Uterus (tissue), 4 donors: Measurements from ENCODE around the gene JPH2. TPM values are rescaled to one million over a fixed set of nuclear protein-coding genes. Genes with fewer than 3 reads are reported as not detected.

Source experiments
- DNase-seq, 2 donors: peaks; one replicate each; pipeline ENCODE4 v3.0.0-alpha.2; 2019 to 2020
- H3K27ac ChIP-seq, 2 donors: fragments of 200-600 bp; sonication (generic); 1 replicate in 1 of 2; 2 replicates in 1 of 2; pipeline ENCODE4 v1.5.1; 2016 to 2018
- H3K27me3 ChIP-seq, 2 donors: fragments of 200-600 bp; sonication (generic); one replicate each; pipeline ENCODE4 v1.5.1; 2018 to 2019; ENCODE audit warnings: control low read depth in 1 of 2
- H3K36me3 ChIP-seq, 2 donors: fragments of 200-600 bp; sonication (generic); one replicate each; pipeline ENCODE4 v1.5.1; 2019; ENCODE audit warnings: control low read depth in 1 of 2
- H3K4me1 ChIP-seq, 2 donors: fragments of 200-600 bp; sonication (generic); one replicate each; pipeline ENCODE4 v1.5.1; 2018 to 2019; ENCODE audit warnings: control low read depth in 1 of 2
- H3K4me3 ChIP-seq, 2 donors: fragments of 200-600 bp; sonication (generic); 1 replicate in 1 of 2; 2 replicates in 1 of 2; pipeline ENCODE4 v1.5.1; 2018 to 2019; ENCODE audit warnings: mild to moderate bottlenecking in 1 of 2
- H3K9me3 ChIP-seq, 2 donors: fragments of 200-600 bp; sonication (generic); one replicate each; pipeline ENCODE4 v1.5.1; 2019; ENCODE audit warnings: control low read depth in 1 of 2
- CTCF ChIP-seq, 4 experiments: fragments of 200-600 bp in 2 of 4; fragments of 450-650 bp in 2 of 4; sonication (generic) in 2 of 4; IDR thresholded peaks; one replicate each; pipeline ENCODE4 v1.5.1; 2016 to 2019; ENCODE audit warnings: antibody characterized with exemption in 4 of 4, mild to moderate bottlenecking in 2 of 4, moderate library complexity in 1 of 4
- POLR2A ChIP-seq, 2 donors: fragments of 450-650 bp; IDR thresholded peaks; one replicate each; pipeline ENCODE4 v1.6.1; 2016; ENCODE audit warnings: antibody characterized with exemption in 2 of 2, mild to moderate bottlenecking in 1 of 2, moderate library complexity in 1 of 2
- intact Hi-C: fragments of 100-400 bp; cut with DNase I; formaldehyde crosslinking; loops from one replicate; pipeline ENCODE4 v1.15.1; 2023; ENCODE audit warnings: low total_unique reads
- total RNA-seq, 4 donors: library from RNA; depleted of rRNA in 3 of 4; stranded (reverse); fragments of >200 nt in 3 of 4; gene quantifications; one replicate each; pipeline versions ENCODE4 v1.1.0 to v1.2.4, GENCODE V29; 2014 to 2023
- donor health status: DM: yes; HTN: yes; CAD: no.

The JPH2 gene
- total RNA-seq, 4 donors from 2014 or later: 17.6 to 133 (median 61.2) TPM

DNA sequence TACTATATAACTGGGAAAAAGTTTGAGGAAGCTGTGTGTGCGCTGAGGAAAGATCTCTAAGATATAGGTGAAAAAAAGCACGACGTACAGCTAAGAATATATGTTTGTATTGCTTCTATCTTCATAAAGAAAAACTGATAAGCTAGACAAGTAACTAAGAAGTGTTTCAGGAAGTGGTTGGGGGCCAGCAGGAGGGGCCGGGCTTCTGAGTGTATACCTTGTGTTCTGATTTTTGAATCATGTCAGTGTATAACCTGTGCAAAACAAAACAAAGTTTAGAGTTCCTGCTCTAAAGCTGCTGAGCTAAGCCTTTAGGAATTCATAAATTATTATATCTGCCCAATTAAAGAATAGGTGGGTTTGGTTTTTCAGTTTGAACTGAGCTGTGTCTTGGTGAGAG is 31.5 kb upstream of the JPH2 start:
- Histone ChIP-seq H3K27me3 (no peaks in the 10 kb centered on the region), H3K36me3 (no peaks in the 10 kb centered on the region), H3K9me3 (no peaks in the 10 kb centered on the region), H3K4me1 (peaks cover 0 to 3% of the 10 kb centered on the region in 2 donors), H3K27ac (no peak overlapping the region), H3K4me3 (no peak overlapping the region)
- no peak for DNase-seq
- intact Hi-C loops: loop anchor here (5.0 kb wide), 1 partner anchor 89 kb away; no protein-coding TSS in a partner anchor
- TF ChIP-seq POLR2A (IDR thresholded peaks at IDR 0.05): no peak
- no peak for TF ChIP-seq CTCF (IDR thresholded peaks at IDR 0.05)

- DNase-seq: peak; percentile 32 to 36
- H3K4me3 ChIP-seq: no peak overlapping the region
- intact Hi-C loops: loop anchor here (5.0 kb wide), 1 partner anchor 90 kb away; no protein-coding TSS in a partner anchor
- no peaks in the 10 kb centered on the region for H3K9me3 ChIP-seq
- no peaks in the 10 kb centered on the region for H3K36me3 ChIP-seq
- H3K4me1 ChIP-seq: peaks cover 3 to 4% of the 10 kb centered on the region in 2 donors
- TF ChIP-seq POLR2A (IDR thresholded peaks at IDR 0.05) (no peak), CTCF (IDR thresholded peaks at IDR 0.05) (peak; percentile 43 to 63 (median 50))
- no peaks in the 10 kb centered on the region for H3K27me3 ChIP-seq
- no peak overlapping the region for H3K27ac ChIP-seq
Measured at GRCh38 chr20:44217342-44218092, 30.5 kb upstream of the JPH2 start.

DNA sequence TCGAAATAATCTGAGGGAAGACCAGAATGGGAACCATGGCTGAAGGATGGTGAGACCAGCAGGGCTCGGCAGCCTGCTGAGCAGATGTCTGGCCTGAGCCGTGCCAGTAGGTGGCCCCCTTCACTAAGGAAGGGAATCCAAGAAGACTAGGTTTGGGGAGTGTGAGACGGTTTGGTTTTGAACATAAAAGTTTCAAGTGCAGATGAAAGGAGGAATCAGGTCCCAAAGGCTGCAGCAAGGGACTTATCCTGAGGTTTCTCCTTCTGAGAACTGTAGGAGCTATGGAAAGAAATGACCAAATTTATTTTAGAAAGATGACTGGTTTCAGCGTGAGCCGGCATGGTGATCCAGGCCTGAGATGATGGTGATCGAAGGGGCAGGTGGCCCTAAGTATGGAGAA is 28.1 kb upstream of the JPH2 start:
- Histone ChIP-seq H3K27ac (no peak overlapping the region), H3K27me3 (no peaks in the 10 kb centered on the region), H3K4me3 (no peak overlapping the region), H3K36me3 (no peaks in the 10 kb centered on the region), H3K9me3 (no peaks in the 10 kb centered on the region), H3K4me1 (peaks cover 3 to 4% of the 10 kb centered on the region in 2 donors)
- TF ChIP-seq CTCF (IDR thresholded peaks at IDR 0.05) (peak; percentile 59 to 80 (median 76)), POLR2A (IDR thresholded peaks at IDR 0.05) (no peak)
- DNase-seq: peak; percentile 70 to 72
- intact Hi-C loops: loop anchor here (5.0 kb wide), 1 partner anchor 92 kb away; no protein-coding TSS in a partner anchor

GRCh38 chr20:44212792-44213191 is 25.8 kb upstream of the JPH2 start:
- Histone ChIP-seq H3K36me3 (no peaks in the 10 kb centered on the region), H3K4me3 (no peak overlapping the region), H3K27me3 (no peaks in the 10 kb centered on the region), H3K4me1 (peaks cover 4 to 5% of the 10 kb centered on the region in 2 donors), H3K27ac (peak overlapping the region in 1 of 2 donors; percentile 11), H3K9me3 (no peaks in the 10 kb centered on the region)
- DNase-seq: no peak
- intact Hi-C loops: no loop called here
- TF ChIP-seq POLR2A (IDR thresholded peaks at IDR 0.05): no peak
- TF ChIP-seq CTCF (IDR thresholded peaks at IDR 0.05): no peak
